Activated T-cell treated with anti-CD3 and anti-CD28 coated beads, Interleukin-2, amount 50 U/mL, for 4 hours (primary cell): ENCODE data around the gene PHB1. TPM values are rescaled to one million over a fixed set of nuclear protein-coding genes. Genes with fewer than 3 reads are reported as not detected.

Experiments used
- total RNA-seq, 3 donors: library from RNA; stranded (reverse); gene quantifications; one replicate each; pipeline ENCODE4 v1.2.1, GENCODE V29; 2021

Gene PHB1
- total RNA-seq, 3 donors from 2014 or later, result 549 to 631 (median 628) TPM

Other genes with a start within 250 kb of the PHB1 start
- 10 to 100 TPM in 2 of 3 donors, 1 to 10 TPM in 1; 8.7 to 14.8 (median 12.8) TPM for gene GNGT2, start 204.3 kb downstream of the PHB1 start, total RNA-seq
- 10 to 100 TPM; 15.0 to 24.2 (median 22.7) TPM for gene ABI3, start 204.2 kb downstream of the PHB1 start, total RNA-seq
- under 1 TPM in 1 of 3 donors, not detected in 2; 0.23 TPM for gene PHOSPHO1, start 184.1 kb downstream of the PHB1 start, total RNA-seq
- gene ZNF652, start 52.6 kb downstream of the PHB1 start, total RNA-seq, result 1 to 10 TPM; 2.8 to 3.2 (median 3.1) TPM
- under 1 TPM; 0.05 to 0.49 (median 0.05) TPM for gene NGFR, start 80.4 kb upstream of the PHB1 start, total RNA-seq
- under 1 TPM in 1 of 3 donors, not detected in 2; 0.19 TPM for gene NXPH3, start 161.0 kb upstream of the PHB1 start, total RNA-seq